WERI-Rb-1 (cell line): ENCODE data around the gene LY86.

Source experiments
- DNase-seq: peaks from one replicate; pipeline ENCODE4 v3.0.0-alpha.2; 2020
- H3K27ac ChIP-seq: fragments of 250-450 bp; sonication (Bioruptor Pico); 2 replicates; pipeline ENCODE4 v1.5.1; 2020; ENCODE audit warnings: mild to moderate bottlenecking, moderate library complexity
- H3K27me3 ChIP-seq: fragments of 250-450 bp; sonication (Bioruptor Pico); 2 replicates; pipeline ENCODE4 v1.5.1; 2021; ENCODE audit warnings: mild to moderate bottlenecking, low read depth, moderate library complexity; ENCODE audit not compliant: insufficient read depth, severe bottlenecking
- H3K36me3 ChIP-seq: fragments of 250-450 bp; sonication (Bioruptor Pico); 2 replicates; pipeline ENCODE4 v1.5.1; 2020; ENCODE audit warnings: mild to moderate bottlenecking, moderate library complexity
- H3K4me3 ChIP-seq: 2 replicates; pipeline ENCODE4 v1.5.1; 2011; ENCODE audit warnings: low read depth, mild to moderate bottlenecking, control low read depth, low read length
- H3K9me3 ChIP-seq: fragments of 250-450 bp; sonication (Bioruptor Pico); 2 replicates; pipeline ENCODE4 v1.5.1; 2021; ENCODE audit warnings: mild to moderate bottlenecking, moderate library complexity; ENCODE audit not compliant: severe bottlenecking
- CTCF ChIP-seq: IDR thresholded peaks from 2 replicates; pipeline ENCODE4 v1.5.1; 2011; ENCODE audit warnings: low read depth, mild to moderate bottlenecking, control low read depth, inconsistent platforms, low read length

The LY86 gene

GRCh38 chr6:6678811-6679210 lies 90.3 kb downstream of the LY86 start:
- Histone ChIP-seq H3K27me3 (no peaks in the 10 kb centered on the region), H3K36me3 (no peaks in the 10 kb centered on the region), H3K9me3 (no peaks in the 10 kb centered on the region), H3K27ac (no peak overlapping the region), H3K4me3 (no peak overlapping the region)
- no peak for DNase-seq
- TF ChIP-seq CTCF = no peak

GRCh38 chr6:6679633-6680032 lies 91.1 kb downstream of the LY86 start:
- no peak for DNase-seq
- TF ChIP-seq CTCF = no peak

GRCh38 chr6:6680526-6680925 lies 92.0 kb downstream of the LY86 start:
- TF ChIP-seq CTCF = no peak
- no peak for DNase-seq
- no peak overlapping the region for H3K27ac ChIP-seq
- H3K27me3 ChIP-seq = no peaks in the 10 kb centered on the region
- H3K36me3 ChIP-seq = no peaks in the 10 kb centered on the region
- H3K9me3 ChIP-seq = no peaks in the 10 kb centered on the region
- no peak overlapping the region for H3K4me3 ChIP-seq

More at GRCh38 chr6:6679633-6680032, 91.1 kb downstream of the LY86 start:
- no peak overlapping the region for H3K27ac ChIP-seq
- H3K4me3 ChIP-seq = no peak overlapping the region
- H3K36me3 ChIP-seq = no peaks in the 10 kb centered on the region
- no peaks in the 10 kb centered on the region for H3K9me3 ChIP-seq
- H3K27me3 ChIP-seq = no peaks in the 10 kb centered on the region

- TF ChIP-seq CTCF = no peak
These were observed 92.7 kb downstream of the LY86 start for GRCh38 chr6:6681075-6681849.

GRCh38 chr6:6682225-6682624 lies 93.7 kb downstream of the LY86 start:
- Histone ChIP-seq H3K36me3 (no peaks in the 10 kb centered on the region), H3K27me3 (no peaks in the 10 kb centered on the region), H3K9me3 (no peaks in the 10 kb centered on the region), H3K4me3 (no peak overlapping the region), H3K27ac (no peak overlapping the region)
- TF ChIP-seq CTCF = no peak
- no peak for DNase-seq

More at GRCh38 chr6:6681075-6681849, 92.7 kb downstream of the LY86 start:
- H3K27me3 ChIP-seq = no peaks in the 10 kb centered on the region
- no peaks in the 10 kb centered on the region for H3K9me3 ChIP-seq
- no peak for DNase-seq
- no peak overlapping the region for H3K27ac ChIP-seq
- H3K4me3 ChIP-seq = no peak overlapping the region
- H3K36me3 ChIP-seq = no peaks in the 10 kb centered on the region
